CD4-positive, alpha-beta T cell treated with Interleukin-4 for 4 hours (primary cell): ENCODE data around the gene C17orf67.

ENCODE experiments used
- DNase-seq: peaks from one replicate; pipeline ENCODE4 v3.0.0-alpha.2; 2020

Gene C17orf67

GRCh38 chr17:56833809-56834379, at the start of gene C17orf67, which contains the start of gene DGKE:
Gene C17orf67 (minus strand): TSS chr17:56833920. CDS start chr17:56815810, 18,110 bp downstream.
Gene DGKE (plus strand): TSS chr17:56834151. CDS start chr17:56834796, 645 bp downstream.
- peak; percentile 96 for DNase-seq

GRCh38 chr17:56881685-56882295, 48.1 kb upstream of the C17orf67 start:
- no peak for DNase-seq

- no peak for DNase-seq
Observed at GRCh38 chr17:56880571-56880970, 46.9 kb upstream of the C17orf67 start.

- DNase-seq: no peak
Observed at GRCh38 chr17:56880133-56880532, 46.4 kb upstream of the C17orf67 start.

GRCh38 chr17:56879280-56879679, 45.6 kb upstream of the C17orf67 start:
- DNase-seq: no peak

GRCh38 chr17:56876766-56877179, 43.1 kb upstream of the C17orf67 start:
- no peak for DNase-seq

- DNase-seq: no peak
Observed at GRCh38 chr17:56870081-56870651, 36.4 kb upstream of the C17orf67 start.

GRCh38 chr17:56868716-56869115, 35.0 kb upstream of the C17orf67 start:
- DNase-seq: no peak

- no peak for DNase-seq
Observed at GRCh38 chr17:56867948-56868376, 34.2 kb upstream of the C17orf67 start.

GRCh38 chr17:56866496-56866895, 32.8 kb upstream of the C17orf67 start:
- peak; percentile 3 for DNase-seq

GRCh38 chr17:56866076-56866475, 32.4 kb upstream of the C17orf67 start:
- DNase-seq: no peak

- no peak for DNase-seq
Observed at GRCh38 chr17:56863974-56864373, 30.3 kb upstream of the C17orf67 start.

GRCh38 chr17:56861899-56862298, 28.2 kb upstream of the C17orf67 start:
- no peak for DNase-seq

GRCh38 chr17:56851008-56851407, 17.3 kb upstream of the C17orf67 start:
- DNase-seq: no peak

GRCh38 chr17:56850591-56850990, 16.9 kb upstream of the C17orf67 start:
- no peak for DNase-seq

- no peak for DNase-seq
Observed at GRCh38 chr17:56849131-56849530, 15.4 kb upstream of the C17orf67 start.

GRCh38 chr17:56847106-56847505, 13.4 kb upstream of the C17orf67 start:
- no peak for DNase-seq

- DNase-seq: no peak
Observed at GRCh38 chr17:56845934-56846333, 12.2 kb upstream of the C17orf67 start.

- no peak for DNase-seq
Observed at GRCh38 chr17:56842577-56842976, 8.9 kb upstream of the C17orf67 start.

GRCh38 chr17:56838687-56839086, 5.0 kb upstream of the C17orf67 start:
- no peak for DNase-seq

GRCh38 chr17:56835264-56835585, 1.5 kb upstream of the C17orf67 start:
- DNase-seq: no peak

GRCh38 chr17:56834380-56835263, 902 bp upstream of the C17orf67 start:
- peak; percentile 69 for DNase-seq

GRCh38 chr17:56833057-56833808, 487 bp downstream of the C17orf67 start:
- DNase-seq: peak; percentile 67
